Uterus (tissue), 4 donors: ENCODE measurements around the gene FIGNL1. TPM values are rescaled to one million over a fixed set of nuclear protein-coding genes. Genes with fewer than 3 reads are reported as not detected.

Experiments used
- DNase-seq, 2 donors: peaks; one replicate each; pipeline ENCODE4 v3.0.0-alpha.2; 2019 to 2020
- H3K27ac ChIP-seq, 2 donors: fragments of 200-600 bp; sonication (generic); 1 replicate in 1 of 2; 2 replicates in 1 of 2; pipeline ENCODE4 v1.5.1; 2016 to 2018
- H3K27me3 ChIP-seq, 2 donors: fragments of 200-600 bp; sonication (generic); one replicate each; pipeline ENCODE4 v1.5.1; 2018 to 2019; ENCODE audit warnings: control low read depth in 1 of 2
- H3K36me3 ChIP-seq, 2 donors: fragments of 200-600 bp; sonication (generic); one replicate each; pipeline ENCODE4 v1.5.1; 2019; ENCODE audit warnings: control low read depth in 1 of 2
- H3K4me1 ChIP-seq, 2 donors: fragments of 200-600 bp; sonication (generic); one replicate each; pipeline ENCODE4 v1.5.1; 2018 to 2019; ENCODE audit warnings: control low read depth in 1 of 2
- H3K4me3 ChIP-seq, 2 donors: fragments of 200-600 bp; sonication (generic); 1 replicate in 1 of 2; 2 replicates in 1 of 2; pipeline ENCODE4 v1.5.1; 2018 to 2019; ENCODE audit warnings: mild to moderate bottlenecking in 1 of 2
- H3K9me3 ChIP-seq, 2 donors: fragments of 200-600 bp; sonication (generic); one replicate each; pipeline ENCODE4 v1.5.1; 2019; ENCODE audit warnings: control low read depth in 1 of 2
- POLR2A ChIP-seq, 2 donors: fragments of 450-650 bp; IDR thresholded peaks; one replicate each; pipeline ENCODE4 v1.6.1; 2016; ENCODE audit warnings: antibody characterized with exemption in 2 of 2, mild to moderate bottlenecking in 1 of 2, moderate library complexity in 1 of 2
- intact Hi-C: fragments of 100-400 bp; cut with DNase I; formaldehyde crosslinking; loops from one replicate; pipeline ENCODE4 v1.15.1; 2023; ENCODE audit warnings: low total_unique reads
- total RNA-seq, 4 donors: library from RNA; depleted of rRNA in 3 of 4; stranded (reverse); fragments of >200 nt in 3 of 4; gene quantifications; one replicate each; pipeline versions ENCODE4 v1.1.0 to v1.2.4, GENCODE V29; 2014 to 2023
- TF ChIP-seq, protein P1 (sequence below), 4 experiments: fragments of 200-600 bp in 2 of 4; fragments of 450-650 bp in 2 of 4; sonication (generic) in 2 of 4; IDR thresholded peaks; one replicate each; pipeline ENCODE4 v1.5.1; 2016 to 2019; ENCODE audit warnings: antibody characterized with exemption in 4 of 4, mild to moderate bottlenecking in 2 of 4, moderate library complexity in 1 of 4
- donor health status: DM: yes; HTN: yes; CAD: no.

Gene FIGNL1
- total RNA-seq, 4 donors from 2014 or later, result 14.2 to 48.2 (median 16.4) TPM

GRCh38 chr7:50422858-50423257 lies 27.3 kb downstream of the FIGNL1 start:
- no peak for DNase-seq
- no peak for TF ChIP-seq POLR2A (IDR thresholded peaks at IDR 0.05)
- TF ChIP-seq, protein P1, sequence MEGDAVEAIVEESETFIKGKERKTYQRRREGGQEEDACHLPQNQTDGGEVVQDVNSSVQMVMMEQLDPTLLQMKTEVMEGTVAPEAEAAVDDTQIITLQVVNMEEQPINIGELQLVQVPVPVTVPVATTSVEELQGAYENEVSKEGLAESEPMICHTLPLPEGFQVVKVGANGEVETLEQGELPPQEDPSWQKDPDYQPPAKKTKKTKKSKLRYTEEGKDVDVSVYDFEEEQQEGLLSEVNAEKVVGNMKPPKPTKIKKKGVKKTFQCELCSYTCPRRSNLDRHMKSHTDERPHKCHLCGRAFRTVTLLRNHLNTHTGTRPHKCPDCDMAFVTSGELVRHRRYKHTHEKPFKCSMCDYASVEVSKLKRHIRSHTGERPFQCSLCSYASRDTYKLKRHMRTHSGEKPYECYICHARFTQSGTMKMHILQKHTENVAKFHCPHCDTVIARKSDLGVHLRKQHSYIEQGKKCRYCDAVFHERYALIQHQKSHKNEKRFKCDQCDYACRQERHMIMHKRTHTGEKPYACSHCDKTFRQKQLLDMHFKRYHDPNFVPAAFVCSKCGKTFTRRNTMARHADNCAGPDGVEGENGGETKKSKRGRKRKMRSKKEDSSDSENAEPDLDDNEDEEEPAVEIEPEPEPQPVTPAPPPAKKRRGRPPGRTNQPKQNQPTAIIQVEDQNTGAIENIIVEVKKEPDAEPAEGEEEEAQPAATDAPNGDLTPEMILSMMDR (IDR thresholded peaks at IDR 0.05), result no peak
- intact Hi-C loops, result no loop called here
- no peaks in the 10 kb centered on the region for H3K27me3 ChIP-seq
- no peak overlapping the region for H3K27ac ChIP-seq
- no peaks in the 10 kb centered on the region for H3K9me3 ChIP-seq
- no peak overlapping the region for H3K4me3 ChIP-seq
- H3K36me3 ChIP-seq, result no peaks in the 10 kb centered on the region
- H3K4me1 ChIP-seq, result no peaks in the 10 kb centered on the region

DNA sequence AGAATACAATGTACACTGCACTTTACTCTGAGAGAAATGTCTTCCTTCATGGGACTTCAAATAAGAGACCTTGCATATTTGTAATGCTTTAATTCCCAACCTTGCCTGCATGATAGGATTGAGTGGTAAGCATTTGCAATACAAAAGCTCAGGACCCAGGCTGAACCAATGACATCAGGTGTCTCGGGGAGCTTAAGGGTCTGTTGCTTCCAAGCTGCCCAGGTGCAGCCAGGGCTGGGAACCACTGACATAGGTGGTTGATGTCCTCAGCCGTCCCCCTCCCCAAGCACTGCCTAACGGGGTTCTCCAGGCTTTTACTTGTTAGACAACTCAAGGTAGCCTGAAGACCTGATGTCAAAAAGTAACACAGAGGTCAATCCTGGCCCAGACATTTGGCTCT lies 29.1 kb downstream of the FIGNL1 start:
- H3K4me1 ChIP-seq, result no peaks in the 10 kb centered on the region
- intact Hi-C loops, result no loop called here
- H3K36me3 ChIP-seq, result no peaks in the 10 kb centered on the region
- no peaks in the 10 kb centered on the region for H3K9me3 ChIP-seq
- TF ChIP-seq, protein P1 (IDR thresholded peaks at IDR 0.05), result no peak
- TF ChIP-seq POLR2A (IDR thresholded peaks at IDR 0.05), result no peak
- H3K27me3 ChIP-seq, result no peaks in the 10 kb centered on the region
- no peak overlapping the region for H3K4me3 ChIP-seq
- DNase-seq, result no peak
- no peak overlapping the region for H3K27ac ChIP-seq

DNA sequence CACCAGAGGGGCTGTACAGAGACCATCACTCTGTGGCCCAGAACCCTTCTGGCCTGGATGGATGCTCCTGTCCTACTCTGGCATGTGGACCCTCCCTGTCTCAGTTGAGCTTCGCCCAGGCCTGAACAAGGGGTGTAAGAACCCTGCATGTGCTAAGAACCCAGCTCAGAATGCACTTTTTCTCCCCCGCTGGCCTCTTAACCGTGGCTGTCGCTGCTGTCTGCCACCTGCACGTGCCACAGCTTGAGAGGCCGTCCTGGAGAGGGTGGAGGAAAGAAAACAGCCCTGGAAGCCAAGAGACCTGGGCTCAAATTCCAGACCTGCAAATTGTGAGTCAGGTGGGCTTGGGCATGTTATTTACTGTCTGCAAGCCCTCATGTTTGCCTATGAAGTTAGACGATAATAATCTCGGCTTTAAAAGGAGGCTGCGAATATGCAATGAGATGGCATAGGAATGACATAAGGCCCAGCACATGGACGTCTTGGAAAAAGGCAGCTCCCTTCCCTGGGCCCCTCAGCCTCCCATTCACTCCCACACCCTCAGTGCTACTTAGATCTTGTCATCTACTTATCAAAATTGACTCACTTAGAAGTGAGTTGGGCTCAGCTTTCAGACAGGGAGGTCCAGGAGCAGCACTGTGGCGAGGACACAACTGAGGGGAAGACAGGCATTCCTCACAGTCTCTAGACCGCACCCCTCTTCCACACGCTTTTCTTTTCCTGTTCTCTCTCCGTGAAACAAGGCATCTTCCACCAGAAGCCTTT lies 31.4 kb downstream of the FIGNL1 start:
- Histone ChIP-seq H3K4me3 (no peak overlapping the region), H3K27ac (no peak overlapping the region), H3K27me3 (no peaks in the 10 kb centered on the region), H3K4me1 (no peaks in the 10 kb centered on the region), H3K9me3 (no peaks in the 10 kb centered on the region), H3K36me3 (no peaks in the 10 kb centered on the region)
- intact Hi-C loops, result no loop called here
- DNase-seq, result no peak
- TF ChIP-seq, protein P1 (IDR thresholded peaks at IDR 0.05), result no peak
- TF ChIP-seq POLR2A (IDR thresholded peaks at IDR 0.05), result no peak

- peak; percentile 30 to 41 for DNase-seq
Observed at GRCh38 chr7:50418086-50418515, 32.0 kb downstream of the FIGNL1 start.

More at GRCh38 chr7:50418086-50418515, 32.0 kb downstream of the FIGNL1 start:
- H3K4me3 ChIP-seq, result no peak overlapping the region
- H3K36me3 ChIP-seq, result no peaks in the 10 kb centered on the region
- intact Hi-C loops, result no loop called here
- H3K27me3 ChIP-seq, result no peaks in the 10 kb centered on the region
- H3K27ac ChIP-seq, result no peak overlapping the region
- TF ChIP-seq POLR2A (IDR thresholded peaks at IDR 0.05), result no peak
- TF ChIP-seq, protein P1 (IDR thresholded peaks at IDR 0.05), result peak; percentile 46 to 62 (median 54)
- no peaks in the 10 kb centered on the region for H3K4me1 ChIP-seq
- H3K9me3 ChIP-seq, result no peaks in the 10 kb centered on the region
